NOMO-1 treated with dmso at 0.1 percent for 144 hours (cell line): ENCODE data around the gene TBXAS1.

Source experiments
- DNase-seq: peaks from one replicate; lab custom pipeline; 2025; ENCODE audit not compliant: unreplicated experiment; lab: John Stamatoyannopoulos, UW

TBXAS1 gene

GRCh38 chr7:140039896-140040295 lies 210.8 kb downstream of the TBXAS1 start:
- no peak for DNase-seq

- no peak for DNase-seq
These were observed 212.8 kb downstream of the TBXAS1 start for GRCh38 chr7:140041659-140042385.

- no peak for DNase-seq
These were observed 213.3 kb downstream of the TBXAS1 start for GRCh38 chr7:140042386-140042670.

GRCh38 chr7:140044251-140044650 lies 215.2 kb downstream of the TBXAS1 start:
- no peak for DNase-seq

GRCh38 chr7:140045697-140046096 lies 216.6 kb downstream of the TBXAS1 start:
- DNase-seq = no peak

- no peak for DNase-seq
These were observed 218.1 kb downstream of the TBXAS1 start for GRCh38 chr7:140047197-140047596.

GRCh38 chr7:140048138-140048537 lies 219.1 kb downstream of the TBXAS1 start:
- no peak for DNase-seq

GRCh38 chr7:140048989-140049338 lies 219.9 kb downstream of the TBXAS1 start:
- no peak for DNase-seq

- no peak for DNase-seq
These were observed 220.4 kb downstream of the TBXAS1 start for GRCh38 chr7:140049339-140050024.

- DNase-seq = no peak
These were observed 221.0 kb downstream of the TBXAS1 start for GRCh38 chr7:140050100-140050499.

- no peak for DNase-seq
These were observed 222.8 kb downstream of the TBXAS1 start for GRCh38 chr7:140051820-140052219.

GRCh38 chr7:140053812-140054539 lies 224.9 kb downstream of the TBXAS1 start:
- DNase-seq = no peak

- no peak for DNase-seq
These were observed 225.7 kb downstream of the TBXAS1 start for GRCh38 chr7:140054751-140055150.

GRCh38 chr7:140055833-140056232 lies 226.8 kb downstream of the TBXAS1 start:
- no peak for DNase-seq

GRCh38 chr7:140056431-140057142 lies 227.5 kb downstream of the TBXAS1 start:
- DNase-seq = no peak

GRCh38 chr7:140057143-140057535 lies 228.1 kb downstream of the TBXAS1 start:
- no peak for DNase-seq

- no peak for DNase-seq
These were observed 229.5 kb downstream of the TBXAS1 start for GRCh38 chr7:140058517-140058916.

GRCh38 chr7:140059273-140060242 lies 230.5 kb downstream of the TBXAS1 start:
- no peak for DNase-seq

GRCh38 chr7:140060243-140060630 lies 231.2 kb downstream of the TBXAS1 start:
- no peak for DNase-seq

GRCh38 chr7:140060788-140061606 lies 231.9 kb downstream of the TBXAS1 start:
- DNase-seq = no peak
